Ishikawa (cell line): ENCODE measurements around the gene LHPP.

Source experiments
- CEBPB ChIP-seq: IDR thresholded peaks from 2 replicates; pipeline ENCODE4 v1.6.1; 2012
- CREB1 ChIP-seq: IDR thresholded peaks from 2 replicates; pipeline ENCODE4 v1.6.1; 2012; ENCODE audit warnings: low read depth
- EGR1 ChIP-seq: IDR thresholded peaks from 2 replicates; pipeline ENCODE4 v1.6.1; 2012
- EP300 ChIP-seq: IDR thresholded peaks from 2 replicates; pipeline ENCODE4 v1.6.1; 2012; ENCODE audit warnings: borderline replicate concordance
- FOXM1 ChIP-seq: IDR thresholded peaks from 2 replicates; pipeline ENCODE4 v1.6.1; 2012; ENCODE audit warnings: low read depth, borderline replicate concordance
- NFIC ChIP-seq: IDR thresholded peaks from 2 replicates; pipeline ENCODE4 v1.6.1; 2012
- RAD21 ChIP-seq: IDR thresholded peaks from 2 replicates; pipeline ENCODE4 v1.6.1; 2012; ENCODE audit warnings: low read depth
- REST ChIP-seq: IDR thresholded peaks from 2 replicates; pipeline ENCODE4 v1.6.1; 2012; ENCODE audit warnings: low read depth, mild to moderate bottlenecking
- TAF1 ChIP-seq: IDR thresholded peaks from 2 replicates; pipeline ENCODE4 v1.6.1; 2012; ENCODE audit warnings: low read depth, mild to moderate bottlenecking
- TCF12 ChIP-seq: IDR thresholded peaks from 2 replicates; pipeline ENCODE4 v1.6.1; 2012; ENCODE audit warnings: low read depth
- TEAD4 ChIP-seq: IDR thresholded peaks from 2 replicates; pipeline ENCODE4 v1.6.1; 2012
- USF1 ChIP-seq: IDR thresholded peaks from 2 replicates; pipeline ENCODE4 v1.6.1; 2012
- YY1 ChIP-seq: IDR thresholded peaks from 2 replicates; pipeline ENCODE4 v1.6.1; 2012; ENCODE audit warnings: low read depth
- ZBTB7A ChIP-seq: IDR thresholded peaks from 2 replicates; pipeline ENCODE4 v1.6.1; 2012; ENCODE audit warnings: low read depth
- TF ChIP-seq, protein P1 (sequence below): IDR thresholded peaks from 2 replicates; pipeline ENCODE4 v1.6.1; 2012

LHPP gene

DNA sequence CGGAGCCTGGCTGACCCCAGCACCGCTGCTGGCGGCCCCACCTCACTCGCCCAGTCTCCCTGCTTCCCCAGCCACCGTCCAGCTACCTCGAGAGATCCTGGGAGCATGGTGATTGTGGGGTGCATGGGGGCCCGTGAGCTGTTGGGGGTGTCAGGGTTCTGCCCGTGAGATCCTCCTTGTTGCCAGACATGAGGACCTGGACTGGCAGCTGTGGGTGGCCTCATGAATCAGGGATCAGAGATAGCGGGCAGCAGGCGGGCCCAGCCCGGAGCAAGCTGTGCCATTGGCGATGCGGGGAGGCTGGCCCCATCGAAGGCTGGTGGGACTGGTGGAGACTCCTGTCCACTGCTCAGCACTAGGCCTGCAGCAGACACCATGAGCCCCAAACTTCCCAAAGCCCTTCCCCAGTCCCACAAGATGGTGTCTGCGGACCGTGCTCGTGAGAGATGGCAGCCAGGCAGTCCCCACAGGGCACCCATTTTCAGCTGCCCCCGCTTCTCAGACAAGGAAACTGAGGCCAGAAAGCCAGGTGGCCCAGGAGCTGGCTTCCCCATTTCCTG is 75.6 kb downstream of the LHPP start:
- TF ChIP-seq ZBTB7A, result no peak
- no peak for TF ChIP-seq FOXM1
- no peak for TF ChIP-seq TAF1
- TF ChIP-seq TEAD4, result no peak
- no peak for TF ChIP-seq CEBPB
- no peak for TF ChIP-seq USF1
- TF ChIP-seq CREB1, result no peak
- no peak for TF ChIP-seq EP300
- no peak for TF ChIP-seq NFIC
- no peak for TF ChIP-seq EGR1
- no peak for TF ChIP-seq REST
- TF ChIP-seq YY1, result no peak
- no peak for TF ChIP-seq RAD21
- TF ChIP-seq, protein P1, sequence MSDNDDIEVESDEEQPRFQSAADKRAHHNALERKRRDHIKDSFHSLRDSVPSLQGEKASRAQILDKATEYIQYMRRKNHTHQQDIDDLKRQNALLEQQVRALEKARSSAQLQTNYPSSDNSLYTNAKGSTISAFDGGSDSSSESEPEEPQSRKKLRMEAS, result no peak
- TF ChIP-seq TCF12, result no peak

DNA sequence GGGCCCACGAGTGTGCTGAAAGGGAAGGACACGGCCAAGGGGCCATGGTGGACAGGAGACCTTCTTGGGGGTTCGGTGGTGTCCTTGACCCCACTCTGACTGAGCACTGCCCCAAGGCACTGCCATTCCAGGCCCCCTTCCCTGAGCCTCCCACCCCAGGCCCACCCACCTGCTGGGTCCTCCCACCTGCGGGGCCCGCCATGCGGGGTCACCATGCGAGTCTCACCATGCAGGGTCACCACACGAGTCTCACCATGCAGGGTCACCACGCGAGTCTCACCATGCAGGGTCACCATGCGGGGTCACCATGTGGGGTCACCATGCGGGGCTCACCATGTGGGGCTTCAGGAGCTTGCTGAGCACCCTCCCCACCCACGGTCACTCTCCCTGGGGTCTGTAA is 76.3 kb downstream of the LHPP start:
- no peak for TF ChIP-seq YY1

GRCh38 chr10:124538706-124539105 is 77.1 kb downstream of the LHPP start:
- TF ChIP-seq TCF12 (no peak), YY1 (no peak)

DNA sequence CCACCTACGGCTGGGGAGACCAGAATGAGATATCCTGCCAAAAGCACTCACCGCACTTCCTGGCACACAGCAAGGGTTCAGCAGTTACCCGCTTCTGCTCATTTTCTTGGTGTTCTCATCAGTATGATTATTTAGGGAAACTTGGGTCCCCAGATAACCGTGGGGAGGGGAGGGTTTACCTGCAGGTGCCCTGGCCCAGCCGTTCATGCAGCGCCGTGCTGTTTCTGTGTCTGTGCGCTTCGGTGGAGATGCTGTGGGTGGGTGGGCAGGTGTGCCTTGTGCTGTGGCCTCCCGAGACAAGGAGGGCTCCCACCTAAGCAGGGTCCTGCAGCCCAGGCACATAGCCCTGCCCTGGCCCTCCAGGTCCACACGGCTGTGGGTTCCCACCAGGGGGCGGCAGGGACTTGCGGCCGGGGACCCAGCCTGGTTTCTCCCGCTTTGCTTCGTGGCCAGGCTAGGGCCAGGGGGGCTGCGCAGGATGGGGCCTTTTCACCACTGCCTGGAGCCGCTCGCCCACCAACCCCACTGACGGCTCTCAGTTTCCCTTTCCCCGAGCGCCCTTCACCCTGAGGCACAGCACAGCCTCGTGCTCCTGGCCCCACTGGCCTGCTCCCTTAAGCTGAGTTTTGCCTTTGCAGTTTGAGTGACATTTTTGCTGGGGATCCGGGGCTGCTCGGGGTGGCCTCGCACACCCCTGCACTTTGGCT is 78.5 kb downstream of the LHPP start:
- TF ChIP-seq RAD21 (peak; percentile 79), TAF1 (no peak)

GRCh38 chr10:124541076-124541903 is 79.7 kb downstream of the LHPP start:
- TF ChIP-seq EGR1, result no peak
- TF ChIP-seq CREB1, result no peak
- TF ChIP-seq, protein P1, result no peak
- TF ChIP-seq ZBTB7A, result no peak
- TF ChIP-seq NFIC, result no peak
- TF ChIP-seq USF1, result no peak
- TF ChIP-seq TEAD4, result no peak
- TF ChIP-seq CEBPB, result no peak
- TF ChIP-seq REST, result no peak
- no peak for TF ChIP-seq EP300
- TF ChIP-seq TCF12, result no peak
- no peak for TF ChIP-seq FOXM1
- TF ChIP-seq RAD21, result no peak

DNA sequence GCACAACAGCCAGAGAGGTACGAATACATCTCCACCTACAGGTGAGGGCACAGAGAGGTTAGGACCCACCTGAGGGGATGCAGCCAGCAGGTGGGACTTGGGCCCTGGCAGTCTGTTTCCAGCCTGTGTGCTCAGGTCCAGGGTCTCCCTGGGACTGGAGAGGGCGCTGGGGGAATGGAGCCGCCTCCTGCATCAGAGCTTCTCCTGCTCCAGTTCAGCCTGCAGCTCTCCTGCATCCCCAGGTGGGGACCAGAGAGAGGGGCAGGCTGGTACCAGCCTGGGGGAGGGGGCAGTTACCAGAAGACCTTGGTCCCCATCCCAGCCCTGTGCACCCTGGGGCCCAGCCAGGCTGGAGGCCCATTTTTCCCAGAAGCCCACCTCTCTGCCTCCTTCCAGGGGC is 80.7 kb downstream of the LHPP start:
- TF ChIP-seq EGR1, result no peak
- TF ChIP-seq TAF1, result no peak
